GM21381 (cell line): Measurements from ENCODE around the gene CUX1.
"Not testable (repeated sequence)": the region's sequence is repeated elsewhere in the genome, so short reads cannot be mapped to it uniquely, and the experiment has no call there.

Source experiments
- ATAC-seq: cut with Tn5 transposase; IDR thresholded peaks from one replicate; pipeline ENCODE4 v1.9.1; 2021; ENCODE audit warnings: mild to moderate bottlenecking, moderate library complexity; ENCODE audit not compliant: unreplicated experiment

CUX1 gene

GRCh38 chr7:102222445-102222844, 405.0 kb downstream of the CUX1 start:
- ATAC-seq: no peak

GRCh38 chr7:102223184-102223583, 405.8 kb downstream of the CUX1 start:
- ATAC-seq: no peak

- ATAC-seq: no peak
These were observed 407.6 kb downstream of the CUX1 start for GRCh38 chr7:102225025-102225424.

- no peak for ATAC-seq
These were observed 409.9 kb downstream of the CUX1 start for GRCh38 chr7:102227371-102227770.

GRCh38 chr7:102228935-102229334, 411.5 kb downstream of the CUX1 start:
- no peak for ATAC-seq

- not testable (repeated sequence) for ATAC-seq
These were observed 412.7 kb downstream of the CUX1 start for GRCh38 chr7:102230162-102230561.

GRCh38 chr7:102230593-102230992, 413.2 kb downstream of the CUX1 start:
- ATAC-seq: no peak

- ATAC-seq: no peak
These were observed 415.3 kb downstream of the CUX1 start for GRCh38 chr7:102232611-102233286.

- no peak for ATAC-seq
These were observed 416.7 kb downstream of the CUX1 start for GRCh38 chr7:102234131-102234530.

- no peak for ATAC-seq
These were observed 417.6 kb downstream of the CUX1 start for GRCh38 chr7:102234801-102235550.

GRCh38 chr7:102236102-102236501, 418.7 kb downstream of the CUX1 start:
- ATAC-seq: no peak

- no peak for ATAC-seq
These were observed 419.3 kb downstream of the CUX1 start for GRCh38 chr7:102236592-102237287.

- no peak for ATAC-seq
These were observed 421.9 kb downstream of the CUX1 start for GRCh38 chr7:102239206-102239820.

- ATAC-seq: no peak
These were observed 424.0 kb downstream of the CUX1 start for GRCh38 chr7:102241431-102241830.

- ATAC-seq: no peak
These were observed 427.2 kb downstream of the CUX1 start for GRCh38 chr7:102244601-102245000.

GRCh38 chr7:102248081-102248455, 430.6 kb downstream of the CUX1 start:
- no peak for ATAC-seq

GRCh38 chr7:102248456-102249395, 431.3 kb downstream of the CUX1 start:
- no peak for ATAC-seq

- no peak for ATAC-seq
These were observed 434.3 kb downstream of the CUX1 start for GRCh38 chr7:102251531-102252365.

- no peak for ATAC-seq
These were observed 435.0 kb downstream of the CUX1 start for GRCh38 chr7:102252366-102252982.
